GM12892 (cell line): ENCODE data around the gene RABIF.

Experiments used
- POLR2A ChIP-seq: IDR thresholded peaks from 2 replicates; pipeline ENCODE4 v1.6.1; 2011; ENCODE audit warnings: low read depth, low read length, control low read depth
- POLR2AphosphoS5 ChIP-seq: IDR thresholded peaks from 2 replicates; pipeline ENCODE4 v1.6.1; 2011; ENCODE audit warnings: low read depth, low read length, control low read depth

- TF ChIP-seq POLR2A: no peak
- TF ChIP-seq POLR2AphosphoS5: no peak
These were observed 27.4 kb downstream of the RABIF start for GRCh38 chr1:202861420-202862132.
